DOHH2 (cell line): Measurements from ENCODE around the gene PDE4C.

Source experiments
- H3F3A ChIP-seq: fragments of 200-600 bp; sonication (generic), shearing (Covaris generic); 2 replicates; pipeline ENCODE4 v1.6.0; 2016; ENCODE audit warnings: antibody characterized with exemption, mild to moderate bottlenecking; ENCODE audit not compliant: control insufficient read depth, insufficient read depth
- H3K27ac ChIP-seq: fragments of 200-600 bp; sonication (generic); 2 replicates; pipeline ENCODE4 v1.5.1; 2014; ENCODE audit warnings: low read depth, mild to moderate bottlenecking, low read length, moderate library complexity
- H3K27me3 ChIP-seq: fragments of 200-600 bp; sonication (generic); 2 replicates; pipeline ENCODE4 v1.6.1; 2014; ENCODE audit warnings: mild to moderate bottlenecking, low read length, mixed read lengths; ENCODE audit not compliant: control insufficient read depth
- H3K36me3 ChIP-seq: fragments of 200-600 bp; sonication (generic); 2 replicates; pipeline ENCODE4 v1.6.1; 2014; ENCODE audit warnings: mild to moderate bottlenecking, low read length, moderate library complexity, mixed read lengths; ENCODE audit not compliant: control insufficient read depth
- H3K4me1 ChIP-seq: fragments of 200-600 bp; sonication (generic); 2 replicates; pipeline ENCODE4 v1.6.1; 2014; ENCODE audit warnings: mild to moderate bottlenecking, low read length, mixed read lengths; ENCODE audit not compliant: control insufficient read depth
- H3K4me2 ChIP-seq: fragments of 200-600 bp; sonication (generic); 2 replicates; pipeline ENCODE4 v1.6.0; 2014; ENCODE audit warnings: mild to moderate bottlenecking, low read length, moderate library complexity
- H3K4me3 ChIP-seq: fragments of 200-600 bp; sonication (generic); 2 replicates; pipeline ENCODE4 v1.5.1; 2014; ENCODE audit warnings: mild to moderate bottlenecking, low read length, mixed read lengths
- H3K79me2 ChIP-seq: fragments of 200-600 bp; sonication (generic); 2 replicates; pipeline ENCODE4 v1.6.1; 2014; ENCODE audit warnings: mild to moderate bottlenecking, low read length, mixed read lengths; ENCODE audit not compliant: control insufficient read depth
- H3K9me2 ChIP-seq: fragments of 200-600 bp; sonication (generic); replicated peaks from 2 replicates; pipeline ENCODE4 v1.6.1; 2014; ENCODE audit warnings: mild to moderate bottlenecking, low read length, mixed read lengths; ENCODE audit not compliant: control insufficient read depth
- H3K9me3 ChIP-seq: fragments of 200-600 bp; sonication (generic); 2 replicates; pipeline ENCODE4 v1.6.1; 2014; ENCODE audit warnings: antibody characterized with exemption, low read length, mixed read lengths; ENCODE audit not compliant: control insufficient read depth, insufficient read depth
- H4K20me1 ChIP-seq: fragments of 200-600 bp; sonication (generic); 2 replicates; pipeline ENCODE4 v1.6.0; 2014; ENCODE audit warnings: low read depth, mild to moderate bottlenecking, antibody characterized with exemption, low read length, moderate library complexity; ENCODE audit not compliant: control insufficient read depth, insufficient read depth
- EZH2phosphoT487 ChIP-seq: fragments of 200-600 bp; sonication (generic); IDR thresholded peaks from 2 replicates; pipeline ENCODE4 v1.6.1; 2017; ENCODE audit warnings: borderline replicate concordance, mild to moderate bottlenecking, antibody characterized with exemption, low read length, moderate library complexity, mixed read lengths
- TF ChIP-seq, protein P1 (sequence below): fragments of 200-600 bp; sonication (generic); IDR thresholded peaks from one replicate; pipeline ENCODE4 v1.5.1; 2014; ENCODE audit warnings: antibody characterized with exemption, mild to moderate bottlenecking, low read depth, low read length; ENCODE audit not compliant: poor library complexity, severe bottlenecking

PDE4C gene

DNA sequence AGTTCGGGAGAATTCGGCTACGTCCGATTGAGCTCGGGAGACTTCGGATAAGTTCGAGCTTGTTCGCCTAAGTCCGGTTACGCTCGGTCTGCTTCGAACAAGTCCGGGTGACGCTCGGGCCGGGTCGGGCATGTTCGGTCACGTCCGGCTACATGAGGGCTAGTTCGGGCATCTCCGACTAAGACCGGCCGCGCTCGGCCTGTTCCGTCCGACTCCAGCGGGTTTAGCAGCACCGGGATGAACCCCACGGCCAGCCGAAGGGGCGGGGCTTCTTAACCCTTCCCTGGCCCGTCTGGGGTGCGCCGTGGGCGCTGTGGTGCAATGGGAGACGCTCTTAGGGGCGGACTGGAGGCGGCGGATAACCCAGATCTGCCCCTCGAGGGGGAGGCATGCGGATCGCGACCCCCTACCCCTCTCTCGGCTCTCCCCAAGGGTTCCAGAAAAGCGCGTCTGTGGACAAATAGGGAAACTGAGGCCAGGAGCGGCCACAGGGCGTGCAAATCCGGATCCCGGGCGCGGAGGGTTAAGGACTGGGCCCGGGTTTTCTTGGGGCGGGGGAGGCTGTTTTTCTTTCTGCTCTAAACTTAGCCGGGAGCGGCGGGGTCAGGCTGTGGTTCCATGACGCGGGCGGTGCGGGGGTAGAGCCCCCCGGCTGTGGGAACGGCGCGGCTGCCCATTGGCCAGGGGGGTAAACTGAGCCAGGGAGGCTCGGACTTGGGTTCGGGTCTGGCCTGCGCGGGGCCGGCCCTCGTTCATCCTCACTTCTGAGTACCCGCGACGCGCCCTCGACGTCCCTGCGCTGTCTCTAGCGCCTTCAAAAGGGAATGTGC lies 1.5 kb downstream of the PDE4C start:
- H3K27ac ChIP-seq = no peak overlapping the region
- H3K27me3 ChIP-seq = peaks cover 47% of the 10 kb centered on the region
- H3K9me3 ChIP-seq = no peaks in the 10 kb centered on the region
- no peaks in the 10 kb centered on the region for H3K36me3 ChIP-seq
- H3K4me3 ChIP-seq = peak overlapping the region; percentile 72
- H3F3A ChIP-seq = peaks cover 7% of the 10 kb centered on the region
- H3K4me2 ChIP-seq = peak overlapping the region; percentile 66
- H4K20me1 ChIP-seq = peaks cover 4% of the 10 kb centered on the region; the same call in 1 of the 2 replicates
- no peaks in the 10 kb centered on the region for H3K9me2 ChIP-seq
- TF ChIP-seq, protein P1, sequence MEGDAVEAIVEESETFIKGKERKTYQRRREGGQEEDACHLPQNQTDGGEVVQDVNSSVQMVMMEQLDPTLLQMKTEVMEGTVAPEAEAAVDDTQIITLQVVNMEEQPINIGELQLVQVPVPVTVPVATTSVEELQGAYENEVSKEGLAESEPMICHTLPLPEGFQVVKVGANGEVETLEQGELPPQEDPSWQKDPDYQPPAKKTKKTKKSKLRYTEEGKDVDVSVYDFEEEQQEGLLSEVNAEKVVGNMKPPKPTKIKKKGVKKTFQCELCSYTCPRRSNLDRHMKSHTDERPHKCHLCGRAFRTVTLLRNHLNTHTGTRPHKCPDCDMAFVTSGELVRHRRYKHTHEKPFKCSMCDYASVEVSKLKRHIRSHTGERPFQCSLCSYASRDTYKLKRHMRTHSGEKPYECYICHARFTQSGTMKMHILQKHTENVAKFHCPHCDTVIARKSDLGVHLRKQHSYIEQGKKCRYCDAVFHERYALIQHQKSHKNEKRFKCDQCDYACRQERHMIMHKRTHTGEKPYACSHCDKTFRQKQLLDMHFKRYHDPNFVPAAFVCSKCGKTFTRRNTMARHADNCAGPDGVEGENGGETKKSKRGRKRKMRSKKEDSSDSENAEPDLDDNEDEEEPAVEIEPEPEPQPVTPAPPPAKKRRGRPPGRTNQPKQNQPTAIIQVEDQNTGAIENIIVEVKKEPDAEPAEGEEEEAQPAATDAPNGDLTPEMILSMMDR = no peak
- no peak for TF ChIP-seq EZH2phosphoT487
- no peaks in the 10 kb centered on the region for H3K79me2 ChIP-seq
- H3K4me1 ChIP-seq = peaks cover 41% of the 10 kb centered on the region

DNA sequence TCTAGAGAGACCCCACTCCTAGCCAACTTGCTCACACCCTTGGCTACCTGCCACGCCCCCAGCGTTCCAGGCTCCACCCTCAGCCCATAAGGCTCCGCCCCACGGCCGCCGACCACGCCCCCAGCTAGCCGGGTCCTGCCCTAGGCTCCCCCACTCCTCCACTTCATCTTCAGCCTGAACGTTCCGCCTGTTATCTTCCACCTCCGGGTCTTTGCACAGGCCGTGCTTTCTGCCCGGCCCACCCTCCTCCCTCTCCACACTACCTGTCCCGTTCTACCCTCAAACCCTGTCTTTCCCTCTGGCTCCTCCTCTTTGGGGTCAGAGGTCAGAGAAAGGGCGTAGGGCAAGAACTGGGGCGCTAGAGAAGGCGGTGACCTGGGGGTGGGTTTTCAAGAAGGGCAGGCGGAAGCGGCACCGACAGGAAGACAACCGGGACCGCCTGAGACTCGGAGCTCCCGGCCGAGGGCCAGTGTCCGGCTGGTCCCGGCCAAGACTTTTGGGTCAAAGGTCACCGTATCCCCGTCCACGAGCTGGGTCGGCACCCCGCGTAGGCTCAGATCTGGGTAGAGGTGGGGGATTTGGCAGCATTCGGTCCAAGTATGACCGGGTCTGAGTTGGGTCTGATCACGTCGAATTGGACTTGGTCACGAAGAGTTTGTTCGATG lies 2.2 kb downstream of the PDE4C start:
- H3K9me3 ChIP-seq = no peaks in the 10 kb centered on the region
- peaks cover 7% of the 10 kb centered on the region for H3F3A ChIP-seq
- no peaks in the 10 kb centered on the region for H3K79me2 ChIP-seq
- H3K36me3 ChIP-seq = no peaks in the 10 kb centered on the region
- H3K4me1 ChIP-seq = peaks cover 38% of the 10 kb centered on the region
- H3K4me3 ChIP-seq = peak overlapping the region; percentile 72
- H3K27ac ChIP-seq = no peak overlapping the region
- H3K27me3 ChIP-seq = peaks cover 53% of the 10 kb centered on the region
- H3K9me2 ChIP-seq = no peaks in the 10 kb centered on the region
- peak overlapping the region; percentile 66 for H3K4me2 ChIP-seq
- H4K20me1 ChIP-seq = peaks cover 4% of the 10 kb centered on the region; the same call in 1 of the 2 replicates
- TF ChIP-seq EZH2phosphoT487 = no peak
- TF ChIP-seq, protein P1 = no peak

GRCh38 chr19:18221815-18222725 lies 4.2 kb downstream of the PDE4C start:
- peaks cover 59% of the 10 kb centered on the region for H3K27me3 ChIP-seq
- no peaks in the 10 kb centered on the region for H3K9me2 ChIP-seq
- no peak for TF ChIP-seq EZH2phosphoT487
- TF ChIP-seq, protein P1 = no peak
- H3K4me2 ChIP-seq = no peak overlapping the region
- peaks cover 4% of the 10 kb centered on the region; the same call in 1 of the 2 replicates for H4K20me1 ChIP-seq
- no peaks in the 10 kb centered on the region for H3K36me3 ChIP-seq
- H3F3A ChIP-seq = no peaks in the 10 kb centered on the region
- no peak overlapping the region for H3K4me3 ChIP-seq
- H3K4me1 ChIP-seq = peaks cover 25% of the 10 kb centered on the region
- H3K79me2 ChIP-seq = no peaks in the 10 kb centered on the region
- H3K9me3 ChIP-seq = no peaks in the 10 kb centered on the region
- no peak overlapping the region for H3K27ac ChIP-seq
